Caco-2 (cell line): Measurements from ENCODE around the gene FGF12. TPM values are rescaled to one million over a fixed set of nuclear protein-coding genes. Genes with fewer than 3 reads are reported as not detected.

ENCODE experiments used
- BruUV-seq: library from RNA; stranded (reverse); fragments of 400-500 nt; replicated peaks from 2 replicates; lab custom pipeline; 2021; lab: Mats Ljungman, UMichigan
- CTCF ChIA-PET: fragments of 300-600 bp; sonication (Branson Sonifier 250); formaldehyde crosslinking; loops from one replicate; lab custom pipeline; 2022; ENCODE audit warnings: antibody characterized with exemption; lab: Charles Lee
- POLR2A ChIA-PET: fragments of 300-600 bp; sonication (Branson Sonifier 250); formaldehyde crosslinking; loops from one replicate; lab custom pipeline; 2022; ENCODE audit warnings: antibody characterized with exemption; lab: Charles Lee
- DNase-seq, 2 experiments: peaks; one replicate each; pipeline versions ENCODE4 v3.0.0 to v3.0.0-alpha.2; 2020 to 2022
- H3K27me3 ChIP-seq: replicated peaks from 2 replicates; pipeline ENCODE4 v1.6.0; 2011; ENCODE audit warnings: low read length; ENCODE audit not compliant: control insufficient read depth, insufficient read depth
- H3K36me3 ChIP-seq: 2 replicates; pipeline ENCODE4 v1.5.1; 2011; ENCODE audit warnings: low read length; ENCODE audit not compliant: control insufficient read depth, insufficient read depth
- H3K4me1 ChIP-seq: fragments of 250-450 bp; sonication (Bioruptor Pico); 2 replicates; pipeline ENCODE4 v1.5.1; 2020; ENCODE audit warnings: mild to moderate bottlenecking
- H3K4me3 ChIP-seq: 2 replicates; pipeline ENCODE4 v1.5.1; 2011; ENCODE audit warnings: low read depth, mild to moderate bottlenecking, control low read depth, low read length
- H3K9me3 ChIP-seq: fragments of 250-450 bp; sonication (Bioruptor Pico); 2 replicates; pipeline ENCODE4 v1.5.1; 2020; ENCODE audit warnings: mild to moderate bottlenecking, moderate library complexity
- H3K27ac Mint-ChIP-seq: one replicate; pipeline ENCODE4 v1.8.0; 2022; ENCODE audit warnings: mixed read lengths; ENCODE audit not compliant: unreplicated experiment
- H3K27me3 Mint-ChIP-seq: one replicate; pipeline ENCODE4 v1.8.0; 2022; ENCODE audit warnings: mixed read lengths; ENCODE audit not compliant: insufficient read depth, unreplicated experiment
- H3K36me3 Mint-ChIP-seq: one replicate; pipeline ENCODE4 v1.8.0; 2022; ENCODE audit warnings: mild to moderate bottlenecking, mixed read lengths; ENCODE audit not compliant: insufficient read depth, unreplicated experiment
- H3K4me1 Mint-ChIP-seq: one replicate; pipeline ENCODE4 v1.8.0; 2022; ENCODE audit warnings: low read depth, mixed read lengths; ENCODE audit not compliant: unreplicated experiment
- H3K4me3 Mint-ChIP-seq: one replicate; pipeline ENCODE4 v1.8.0; 2022; ENCODE audit warnings: mild to moderate bottlenecking, moderate library complexity, mixed read lengths; ENCODE audit not compliant: unreplicated experiment
- H3K9me3 Mint-ChIP-seq: one replicate; pipeline ENCODE4 v1.8.0; 2022; ENCODE audit warnings: mixed read lengths; ENCODE audit not compliant: unreplicated experiment
- CTCF ChIP-seq, 2 experiments: fragments of 200-600 bp in 1 of 2; IDR thresholded peaks; 1 replicate in 1 of 2; 2 replicates in 1 of 2; pipeline versions ENCODE4 v1.5.1 to v1.8.0; 2011 to 2022; ENCODE audit warnings: antibody characterized with exemption in 1 of 2, control low read depth in 1 of 2, inconsistent platforms in 1 of 2, low read depth in 1 of 2, low read length in 1 of 2, mild to moderate bottlenecking in 1 of 2, moderate library complexity in 1 of 2; ENCODE audit not compliant: insufficient read depth in 1 of 2, severe bottlenecking in 1 of 2, unreplicated experiment in 1 of 2
- intact Hi-C: fragments of 100-400 bp; cut with micrococcal nuclease; formaldehyde crosslinking; loops from one replicate; pipeline ENCODE4 v1.10.0; 2022; ENCODE audit not compliant: unreplicated experiment
- total RNA-seq: library from RNA; stranded (reverse); gene quantifications from 2 replicates; pipeline ENCODE4 v1.2.3, GENCODE V29; 2022

FGF12 gene
- total RNA-seq, 1 experiment from 2014 or later = 0.41 TPM

- TF ChIP-seq CTCF (IDR thresholded peaks at IDR 0.05; ENCODE audit: insufficient read depth in 1 of 2, low read depth in 1 of 2, low read length in 1 of 2, severe bottlenecking in 1 of 2, unreplicated experiment in 1 of 2) = no peak
- Histone ChIP-seq H3K9me3 (no peaks in the 10 kb centered on the region), H3K36me3 (no peaks in the 10 kb centered on the region), H3K27me3 (no peaks in the 10 kb centered on the region), H3K4me1 (no peaks in the 10 kb centered on the region), H3K4me3 (no peak overlapping the region)
- ChIA-PET CTCF (no interaction called here), POLR2A (no interaction called here)
- no TSS peak for BruUV-seq
- no peaks in the 10 kb centered on the region for H3K36me3 Mint-ChIP-seq
- H3K9me3 Mint-ChIP-seq = peaks cover 11% of the 10 kb centered on the region
- H3K4me1 Mint-ChIP-seq = no peaks in the 10 kb centered on the region
- H3K27ac Mint-ChIP-seq = no peak overlapping the region
- intact Hi-C loops = no loop called here
- no peak for DNase-seq
- no peaks in the 10 kb centered on the region for H3K27me3 Mint-ChIP-seq
- no peak overlapping the region for H3K4me3 Mint-ChIP-seq
Measured at GRCh38 chr3:192219926-192220325, 507.4 kb downstream of the FGF12 start.

GRCh38 chr3:192216067-192216466, 511.3 kb downstream of the FGF12 start:
- Histone ChIP-seq H3K36me3 (no peaks in the 10 kb centered on the region), H3K4me3 (no peak overlapping the region), H3K27me3 (no peaks in the 10 kb centered on the region), H3K4me1 (no peaks in the 10 kb centered on the region), H3K9me3 (no peaks in the 10 kb centered on the region)
- BruUV-seq = no TSS peak
- Mint-ChIP-seq H3K36me3 (no peaks in the 10 kb centered on the region), H3K4me1 (no peaks in the 10 kb centered on the region), H3K27ac (no peak overlapping the region), H3K4me3 (no peak overlapping the region), H3K9me3 (peaks cover 14% of the 10 kb centered on the region), H3K27me3 (no peaks in the 10 kb centered on the region)
- no peak for DNase-seq
- POLR2A ChIA-PET = no interaction called here
- CTCF ChIA-PET = no interaction called here
- TF ChIP-seq CTCF (IDR thresholded peaks at IDR 0.05; ENCODE audit: insufficient read depth in 1 of 2, low read depth in 1 of 2, low read length in 1 of 2, severe bottlenecking in 1 of 2, unreplicated experiment in 1 of 2) = no peak
- intact Hi-C loops = no loop called here

GRCh38 chr3:192212979-192213378, 514.4 kb downstream of the FGF12 start:
- POLR2A ChIA-PET = no interaction called here

More at GRCh38 chr3:192212979-192213378, 514.4 kb downstream of the FGF12 start:
- Histone ChIP-seq H3K27me3 (no peaks in the 10 kb centered on the region), H3K9me3 (no peaks in the 10 kb centered on the region), H3K36me3 (no peaks in the 10 kb centered on the region), H3K4me3 (no peak overlapping the region), H3K4me1 (no peaks in the 10 kb centered on the region)
- H3K4me1 Mint-ChIP-seq = peaks cover 10% of the 10 kb centered on the region
- intact Hi-C loops = loop anchor here (5.0 kb wide), 1 partner anchor 81 kb away; no protein-coding TSS in a partner anchor
- H3K27ac Mint-ChIP-seq = no peak overlapping the region
- peaks cover 16% of the 10 kb centered on the region for H3K9me3 Mint-ChIP-seq
- no peak for DNase-seq
- CTCF ChIA-PET = no interaction called here
- no peak for TF ChIP-seq CTCF (IDR thresholded peaks at IDR 0.05; ENCODE audit: insufficient read depth in 1 of 2, low read depth in 1 of 2, low read length in 1 of 2, severe bottlenecking in 1 of 2, unreplicated experiment in 1 of 2)
- H3K36me3 Mint-ChIP-seq = no peaks in the 10 kb centered on the region
- BruUV-seq = no TSS peak
- H3K27me3 Mint-ChIP-seq = no peaks in the 10 kb centered on the region
- no peak overlapping the region for H3K4me3 Mint-ChIP-seq
